GM21515 (cell line): ENCODE measurements around the gene CD300A.

ENCODE experiments used
- ATAC-seq: cut with Tn5 transposase; IDR thresholded peaks from one replicate; pipeline ENCODE4 v1.9.1; 2021; ENCODE audit not compliant: unreplicated experiment

The CD300A gene

DNA sequence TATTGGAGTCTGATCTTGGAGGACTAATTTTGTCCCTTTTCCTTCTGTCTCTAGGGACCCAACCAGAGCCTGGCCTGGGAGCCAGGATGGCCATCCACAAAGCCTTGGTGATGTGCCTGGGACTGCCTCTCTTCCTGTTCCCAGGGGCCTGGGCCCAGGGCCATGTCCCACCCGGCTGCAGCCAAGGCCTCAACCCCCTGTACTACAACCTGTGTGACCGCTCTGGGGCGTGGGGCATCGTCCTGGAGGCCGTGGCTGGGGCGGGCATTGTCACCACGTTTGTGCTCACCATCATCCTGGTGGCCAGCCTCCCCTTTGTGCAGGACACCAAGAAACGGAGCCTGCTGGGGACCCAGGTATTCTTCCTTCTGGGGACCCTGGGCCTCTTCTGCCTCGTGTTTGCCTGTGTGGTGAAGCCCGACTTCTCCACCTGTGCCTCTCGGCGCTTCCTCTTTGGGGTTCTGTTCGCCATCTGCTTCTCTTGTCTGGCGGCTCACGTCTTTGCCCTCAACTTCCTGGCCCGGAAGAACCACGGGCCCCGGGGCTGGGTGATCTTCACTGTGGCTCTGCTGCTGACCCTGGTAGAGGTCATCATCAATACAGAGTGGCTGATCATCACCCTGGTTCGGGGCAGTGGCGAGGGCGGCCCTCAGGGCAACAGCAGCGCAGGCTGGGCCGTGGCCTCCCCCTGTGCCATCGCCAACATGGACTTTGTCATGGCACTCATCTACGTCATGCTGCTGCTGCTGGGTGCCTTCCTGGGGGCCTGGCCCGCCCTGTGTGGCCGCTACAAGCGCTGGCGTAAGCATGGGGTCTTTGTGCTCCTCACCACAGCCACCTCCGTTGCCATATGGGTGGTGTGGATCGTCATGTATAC, 26.5 kb upstream of the CD300A start:
- ATAC-seq = no peak

DNA sequence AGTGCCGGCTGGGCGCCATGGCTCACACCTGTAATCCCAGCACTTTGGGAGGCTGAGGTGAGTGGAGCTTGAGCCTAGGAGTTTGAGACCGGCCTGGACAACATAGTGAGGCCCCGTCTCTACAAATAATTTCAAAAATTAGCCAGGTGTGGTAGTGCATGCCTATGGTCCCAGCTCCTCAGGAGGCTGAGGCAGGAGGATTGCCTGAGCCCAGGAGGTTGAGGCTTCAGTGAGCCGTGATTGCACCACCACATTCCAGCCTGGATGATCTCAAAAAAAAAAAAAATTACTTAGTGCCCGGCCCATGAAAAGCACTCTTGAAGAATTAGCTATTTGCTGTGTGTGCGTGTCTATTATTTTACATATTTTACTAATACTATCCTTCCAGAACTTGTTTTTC, 24.9 kb upstream of the CD300A start:
- ATAC-seq = no peak

DNA sequence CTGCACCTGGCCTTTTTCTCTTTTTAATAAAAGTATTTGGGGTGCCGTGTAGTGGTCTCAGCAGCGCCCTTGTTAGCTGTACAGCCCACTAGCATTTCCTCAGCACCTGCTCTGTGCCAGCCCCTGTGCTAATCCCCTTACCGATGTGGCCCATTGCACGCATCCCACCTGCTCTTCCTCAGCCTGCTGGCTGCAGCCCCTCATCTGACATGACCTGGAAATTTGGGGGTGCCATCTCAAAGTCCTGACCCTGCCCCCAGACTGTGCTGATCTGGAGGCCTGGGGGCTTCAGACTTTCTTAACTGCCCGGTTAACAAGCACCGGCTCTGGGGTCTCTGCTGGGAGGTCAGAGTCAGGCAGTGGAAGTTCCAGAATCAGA, 24.2 kb upstream of the CD300A start:
- ATAC-seq = no peak

DNA sequence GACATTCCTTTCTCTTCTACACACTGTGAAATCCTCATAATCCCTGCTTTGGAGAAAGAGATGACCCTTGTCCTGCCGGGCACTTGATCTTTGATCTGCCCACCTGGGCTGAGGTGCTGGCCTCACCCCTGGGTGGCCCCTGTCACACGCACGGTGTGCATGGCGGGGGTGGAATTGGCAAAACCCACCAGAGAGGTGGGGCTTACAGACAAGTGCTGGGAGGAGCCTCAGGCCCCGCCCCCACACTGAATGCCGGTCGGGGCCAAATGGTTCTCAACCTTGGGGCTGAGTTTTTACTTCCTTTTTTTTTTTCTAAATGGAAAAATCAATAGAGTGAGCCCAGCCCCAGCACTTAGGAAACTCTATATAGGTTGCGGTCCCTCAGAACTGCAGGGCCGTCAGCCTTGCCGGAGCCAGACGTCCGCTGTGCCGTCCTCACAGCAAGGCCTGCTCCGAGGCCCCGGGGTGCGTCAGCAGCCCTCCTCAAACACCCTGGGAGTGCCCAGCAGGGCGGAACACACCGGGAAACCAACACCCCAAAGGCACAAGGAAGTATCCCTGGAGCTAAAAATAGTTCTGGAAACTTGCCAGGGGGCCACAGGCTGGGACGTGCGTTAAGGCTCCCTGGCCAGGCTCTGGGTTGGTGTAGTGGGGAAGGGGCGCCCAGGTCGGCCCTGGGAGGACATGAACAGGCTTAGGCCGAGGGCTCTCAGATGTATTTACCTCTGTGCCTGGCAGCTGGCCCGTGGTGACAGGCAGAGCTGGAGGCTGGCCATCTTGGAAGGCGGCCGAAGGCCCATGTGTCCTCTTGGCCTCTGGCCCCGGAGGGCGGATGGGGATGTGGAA, 23.5 kb upstream of the CD300A start:
- ATAC-seq = no peak

DNA sequence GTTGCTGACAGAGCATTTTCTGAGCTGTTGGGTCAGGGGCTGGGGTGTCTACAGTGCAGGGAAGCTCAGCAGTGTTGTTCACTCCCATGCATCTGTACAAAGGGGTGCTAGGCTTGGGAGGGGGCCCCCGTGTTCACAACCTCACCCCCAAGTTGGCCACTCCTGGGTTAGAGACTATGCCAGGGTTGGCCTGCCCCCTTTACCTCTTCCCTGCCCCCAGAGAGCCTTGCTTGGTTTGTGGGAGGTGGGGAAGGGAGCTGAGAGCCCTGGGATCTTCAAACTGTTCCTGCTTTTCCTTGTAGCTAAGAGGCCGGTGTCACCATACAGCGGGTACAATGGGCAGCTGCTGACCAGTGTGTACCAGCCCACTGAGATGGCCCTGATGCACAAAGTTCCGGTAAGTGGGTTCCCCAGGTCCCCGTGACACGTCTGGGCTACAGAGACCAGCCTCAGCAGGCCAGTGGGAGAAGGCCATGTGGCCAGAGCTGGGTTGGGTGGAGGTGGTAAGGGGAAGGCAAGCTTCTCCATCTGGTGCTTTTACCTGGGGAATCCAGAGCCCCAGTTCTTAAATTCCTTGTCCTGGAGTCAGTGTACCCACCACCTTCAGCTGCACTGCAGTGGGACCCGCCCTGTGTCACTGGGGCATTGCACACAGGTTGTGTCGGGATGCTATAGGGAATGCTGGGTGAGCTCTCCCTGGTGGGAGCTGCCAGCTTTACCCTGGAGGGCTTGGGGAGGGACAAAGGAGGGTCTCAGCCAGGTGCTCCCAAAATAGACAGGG, 22.7 kb upstream of the CD300A start:
- ATAC-seq = no peak

DNA sequence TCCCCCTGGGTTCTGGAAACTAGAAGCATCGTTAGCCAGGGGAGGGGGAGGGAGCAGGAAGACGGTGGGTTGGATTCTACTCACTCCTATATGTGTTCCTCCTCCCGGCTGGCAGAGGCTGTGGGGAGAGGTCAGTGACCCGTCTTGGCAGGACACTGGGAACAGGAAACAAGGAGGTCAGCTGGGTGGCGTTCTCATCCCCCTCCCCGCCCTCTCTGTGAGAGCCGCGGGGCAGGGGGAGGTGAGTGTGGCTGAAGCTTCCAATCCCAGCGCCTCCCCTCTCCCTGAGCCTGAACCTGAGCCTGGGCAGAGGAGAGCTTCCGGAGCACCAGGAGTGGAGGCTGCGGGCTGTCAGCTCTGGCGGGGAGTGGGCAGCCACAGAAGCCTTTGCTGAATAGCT, 22.0 kb upstream of the CD300A start:
- ATAC-seq = no peak

DNA sequence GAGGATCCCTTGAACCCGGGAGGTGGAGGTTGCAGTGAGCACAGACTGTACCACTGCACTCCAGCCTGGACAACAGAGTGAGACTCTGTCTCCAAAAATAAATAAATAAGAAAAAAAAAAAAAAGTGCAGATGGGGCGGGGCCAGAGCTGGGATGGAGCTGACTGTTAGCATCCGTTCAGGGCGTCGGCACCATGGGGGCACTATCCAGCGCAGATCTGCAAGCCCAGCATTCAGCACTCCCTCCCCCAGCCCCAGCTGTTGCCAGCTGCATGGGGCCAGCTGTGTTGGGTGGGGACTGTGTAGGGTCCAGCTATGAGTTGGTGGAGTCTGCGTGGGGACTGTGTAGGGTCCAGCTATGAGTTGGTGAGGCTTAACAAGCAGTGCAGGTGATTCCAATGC, 21.3 kb upstream of the CD300A start:
- ATAC-seq = no peak

DNA sequence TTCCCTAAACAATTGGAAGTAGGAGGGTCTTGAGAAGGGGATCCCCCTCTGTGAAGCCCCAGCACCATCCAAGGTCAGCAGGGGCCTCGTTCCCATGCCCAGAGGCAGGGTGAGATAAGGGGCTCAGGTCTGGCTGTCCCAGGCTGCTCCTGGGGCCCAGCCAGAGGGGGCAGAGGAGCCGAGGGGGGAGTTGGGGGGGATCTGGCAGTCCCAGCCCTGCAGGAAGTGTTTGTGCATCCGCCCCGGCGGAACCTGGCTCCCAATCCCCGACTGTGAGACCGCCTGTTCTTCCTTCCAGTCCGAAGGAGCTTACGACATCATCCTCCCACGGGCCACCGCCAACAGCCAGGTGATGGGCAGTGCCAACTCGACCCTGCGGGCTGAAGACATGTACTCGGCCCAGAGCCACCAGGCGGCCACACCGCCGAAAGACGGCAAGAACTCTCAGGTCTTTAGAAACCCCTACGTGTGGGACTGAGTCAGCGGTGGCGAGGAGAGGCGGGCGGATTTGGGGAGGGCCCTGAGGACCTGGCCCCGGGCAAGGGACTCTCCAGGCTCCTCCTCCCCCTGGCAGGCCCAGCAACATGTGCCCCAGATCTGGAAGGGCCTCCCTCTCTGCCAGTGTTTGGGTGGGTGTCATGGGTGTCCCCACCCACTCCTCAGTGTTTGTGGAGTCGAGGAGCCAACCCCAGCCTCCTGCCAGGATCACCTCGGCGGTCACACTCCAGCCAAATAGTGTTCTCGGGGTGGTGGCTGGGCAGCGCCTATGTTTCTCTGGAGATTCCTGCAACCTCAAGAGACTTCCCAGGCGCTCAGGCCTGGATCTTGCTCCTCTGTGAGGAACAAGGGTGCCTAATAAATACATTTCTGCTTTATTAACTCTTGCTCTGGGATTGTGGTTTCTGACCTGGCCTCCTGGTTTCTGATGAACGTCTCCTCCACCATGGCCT, 19.6 kb upstream of the CD300A start:
- no peak for ATAC-seq

DNA sequence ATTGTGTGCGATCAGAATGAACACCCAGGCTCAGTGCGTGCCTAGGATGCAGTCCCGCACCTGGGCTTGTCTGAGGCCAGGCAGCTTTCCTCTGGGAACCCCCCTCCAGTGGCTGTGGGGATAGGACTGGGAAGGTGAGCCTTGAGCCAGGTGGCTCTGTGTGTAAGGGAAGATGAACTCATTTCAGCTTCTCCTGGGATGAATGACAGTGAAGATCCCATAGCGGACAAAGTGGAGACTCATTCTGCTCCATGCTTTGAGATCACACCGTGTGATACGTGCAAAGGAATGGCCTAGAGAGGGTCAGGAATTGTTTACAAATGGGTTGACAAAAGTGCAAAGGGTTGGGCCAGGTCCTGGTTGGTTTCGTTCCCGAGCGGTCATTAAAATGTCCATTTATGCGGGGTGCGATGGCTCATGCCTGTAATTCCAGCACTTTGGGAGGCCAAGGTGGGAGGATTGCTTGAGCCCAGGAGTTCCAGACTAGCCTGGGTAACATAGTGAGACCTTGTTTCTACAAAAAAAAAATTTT, 18.7 kb upstream of the CD300A start:
- ATAC-seq = no peak

DNA sequence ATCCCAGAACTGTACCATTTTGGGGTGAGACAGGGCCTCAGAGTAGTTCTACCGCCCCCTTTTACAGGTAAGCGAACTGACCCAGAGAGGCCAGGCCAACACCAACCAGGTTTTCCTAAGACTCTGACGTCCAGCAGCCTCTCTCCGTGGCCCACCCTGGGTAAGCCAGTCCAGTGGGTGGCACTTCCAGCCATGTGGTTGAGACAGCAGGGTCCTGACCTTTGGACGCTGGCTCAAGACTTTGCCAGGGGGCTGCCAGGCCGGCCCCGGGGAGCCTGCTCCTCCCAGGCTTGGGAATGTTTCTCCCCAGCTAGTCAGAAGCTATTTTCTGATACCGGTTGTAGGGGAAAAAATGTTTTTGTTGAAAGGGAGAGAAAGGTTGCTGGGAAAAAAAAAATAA, 17.7 kb upstream of the CD300A start:
- no peak for ATAC-seq

DNA sequence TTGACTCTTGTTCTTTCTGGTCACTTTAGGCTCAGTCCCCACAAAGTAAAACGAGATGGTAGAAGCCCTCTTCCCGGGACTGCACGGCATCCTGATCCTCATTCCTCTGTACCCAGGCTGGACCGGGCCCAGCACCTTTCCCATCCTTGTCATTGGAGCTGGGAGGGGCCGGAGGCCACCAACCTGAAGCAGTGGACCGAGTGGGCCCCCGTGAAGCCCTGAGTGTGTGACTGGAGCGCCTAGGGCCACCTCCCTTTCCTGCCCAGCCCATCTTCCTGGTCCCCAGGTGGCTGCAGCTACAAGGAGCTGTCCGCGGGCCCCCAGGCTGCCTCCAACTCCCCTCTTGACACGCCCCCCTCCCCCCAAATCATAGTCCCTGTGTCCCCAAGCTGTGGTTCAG, 17.1 kb upstream of the CD300A start:
- ATAC-seq = no peak

DNA sequence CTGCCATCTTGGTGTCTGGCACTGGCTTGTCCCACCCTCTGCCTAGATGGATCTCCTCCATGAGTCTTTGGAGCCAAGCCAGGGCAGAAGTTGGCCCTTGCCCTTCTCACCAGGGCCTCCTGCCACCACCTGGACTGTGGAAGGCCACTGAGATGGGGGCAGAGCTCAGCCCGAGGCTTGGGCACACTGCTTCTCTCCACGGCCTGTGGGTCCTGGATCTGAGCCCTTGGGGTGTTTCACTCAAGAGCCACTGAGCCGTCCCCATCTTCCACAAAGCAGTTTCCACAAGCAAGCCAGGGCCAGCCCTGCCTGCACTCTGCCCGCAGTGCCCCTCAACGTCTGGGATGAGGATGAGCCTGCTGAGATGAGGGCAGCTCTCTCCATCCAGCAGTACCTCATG, 16.7 kb upstream of the CD300A start:
- no peak for ATAC-seq

DNA sequence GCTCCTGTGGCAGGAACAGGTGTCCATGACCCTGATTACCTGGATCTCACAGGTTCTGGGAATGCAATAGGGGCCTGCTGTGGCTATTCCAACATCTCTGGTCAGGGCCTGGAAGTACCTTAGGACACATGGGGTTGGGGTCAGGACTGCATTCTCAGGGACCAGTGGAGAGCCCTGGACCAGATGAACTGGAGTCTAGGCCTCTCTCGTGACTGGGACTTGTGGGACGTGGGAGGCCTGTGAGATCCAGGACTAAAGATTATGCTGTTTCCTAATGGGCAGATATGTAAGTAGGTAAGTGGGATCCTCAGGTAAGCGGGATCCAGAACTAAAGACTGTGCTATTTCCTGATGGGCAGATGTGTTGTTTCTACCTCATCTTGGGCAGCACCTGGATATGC, 16.2 kb upstream of the CD300A start:
- ATAC-seq = no peak

DNA sequence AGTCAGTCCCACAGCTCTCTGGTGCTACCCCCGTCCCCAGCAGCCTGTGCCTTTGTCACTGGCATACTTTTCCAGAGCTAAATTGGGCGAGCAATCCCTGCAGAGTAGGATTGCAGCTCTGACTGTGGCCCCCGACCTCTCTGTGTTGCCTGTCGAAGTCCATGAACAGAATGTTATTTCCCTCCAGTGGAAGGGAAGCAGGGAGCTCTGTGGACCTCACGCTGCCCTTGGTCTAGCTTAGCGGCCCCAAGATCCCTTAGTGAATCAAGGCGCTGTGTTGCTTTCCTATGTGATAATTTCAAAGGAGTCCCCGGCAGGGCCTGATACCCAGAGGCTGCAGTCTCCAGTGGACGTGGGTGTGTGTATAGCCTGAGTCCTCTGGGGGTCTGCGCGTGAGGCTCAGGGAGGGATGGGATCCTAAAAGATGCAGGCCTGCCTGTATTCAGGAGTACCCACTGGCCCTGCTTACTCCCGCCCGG, 15.5 kb upstream of the CD300A start:
- ATAC-seq = no peak

DNA sequence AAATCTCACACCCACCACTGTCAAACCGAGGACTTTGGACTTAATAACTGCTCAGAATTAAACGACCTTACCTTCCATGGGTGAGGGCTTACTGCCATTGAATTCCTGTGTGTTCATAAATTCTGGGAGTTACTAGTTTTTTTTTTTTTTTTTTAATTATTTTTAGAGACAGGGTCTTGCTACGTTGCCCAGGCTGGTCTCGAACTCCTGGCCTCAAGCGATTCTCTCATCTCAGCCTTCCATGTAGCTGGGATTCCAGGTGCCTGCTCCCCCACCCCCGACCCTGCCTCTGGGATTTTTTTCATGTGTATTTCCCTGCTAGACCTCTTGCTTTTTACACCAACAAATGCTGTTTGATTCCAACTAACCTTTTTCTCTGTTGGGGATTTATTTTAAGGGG, 14.9 kb upstream of the CD300A start:
- no peak for ATAC-seq

DNA sequence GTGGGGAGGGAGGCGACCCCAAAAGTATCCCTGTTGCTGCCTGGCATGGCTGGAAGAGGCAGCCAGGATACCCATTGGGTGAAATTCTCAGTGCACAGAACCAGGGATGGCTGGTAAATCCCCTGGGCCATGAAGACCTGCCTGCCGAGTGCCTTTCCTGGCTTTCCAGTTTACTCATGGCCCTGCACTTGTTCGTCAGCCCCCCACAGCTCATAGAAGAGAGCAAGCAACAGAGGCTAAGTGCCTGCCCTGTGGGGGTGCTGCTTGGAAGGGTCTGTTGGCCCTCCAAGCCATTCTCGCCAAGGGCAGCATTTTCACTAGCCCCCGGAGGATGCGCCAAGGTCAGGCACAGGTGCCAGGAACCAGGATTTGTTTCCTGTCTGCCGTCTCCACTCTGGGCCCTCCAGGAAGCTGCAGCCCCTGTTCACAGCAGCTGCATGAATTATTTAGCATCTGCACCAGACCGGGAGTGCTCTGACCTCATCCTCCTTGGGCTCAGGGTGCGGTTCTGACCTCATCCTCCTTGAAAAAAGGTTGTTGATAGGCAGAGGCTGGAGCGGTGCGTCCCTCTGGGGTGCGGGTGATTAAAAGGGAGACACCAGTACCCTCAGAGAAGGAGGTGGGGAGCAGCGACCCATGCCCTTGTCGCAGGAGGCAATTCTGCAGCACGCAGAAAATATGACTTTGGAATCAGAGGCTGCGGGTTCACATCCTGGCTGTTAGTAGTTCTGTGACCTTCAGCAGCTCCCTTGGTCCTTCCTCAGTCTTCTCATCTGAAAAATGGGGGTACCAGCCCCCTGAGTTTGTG, 14.2 kb upstream of the CD300A start:
- no peak for ATAC-seq

DNA sequence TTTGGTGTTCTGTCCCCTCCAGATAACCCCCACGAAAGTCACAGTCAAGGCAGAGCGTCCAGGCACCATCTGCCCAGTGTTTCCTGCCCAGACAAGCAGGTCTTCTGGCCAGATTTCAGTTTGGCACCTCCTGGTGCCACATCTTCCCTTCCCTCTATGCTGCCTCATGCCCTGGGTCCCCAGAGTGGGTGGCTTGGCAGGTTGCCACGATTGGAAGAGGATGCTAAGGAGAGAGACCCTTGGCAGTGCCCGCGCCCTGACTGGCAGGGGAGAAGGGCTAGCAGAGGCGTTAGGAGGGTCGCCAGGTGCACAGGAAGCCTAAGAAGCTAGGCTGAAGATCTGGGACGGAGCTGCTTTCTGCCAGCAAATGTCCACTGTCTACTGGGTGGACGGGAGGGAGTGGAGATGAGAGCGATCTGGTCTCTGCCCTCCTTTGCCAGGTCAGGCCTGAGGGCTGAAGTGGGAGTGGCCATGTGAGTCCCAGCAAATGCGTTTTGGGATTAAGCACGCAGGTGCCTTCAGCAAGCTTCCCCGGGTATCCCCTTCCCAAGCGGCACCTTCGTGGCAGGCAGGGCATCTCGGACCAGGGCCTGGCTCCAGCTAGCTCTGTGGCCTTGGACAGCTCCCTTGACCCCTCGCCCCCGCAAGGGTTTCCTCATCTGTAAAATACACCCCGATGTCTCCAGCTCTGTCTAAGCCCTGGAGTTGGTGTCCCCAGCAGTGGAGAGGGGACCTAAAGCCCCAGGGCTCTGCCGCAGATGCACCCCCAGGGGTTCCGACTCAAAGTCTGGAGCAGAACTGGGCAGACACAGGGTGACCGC, 13.4 kb upstream of the CD300A start:
- ATAC-seq = no peak

DNA sequence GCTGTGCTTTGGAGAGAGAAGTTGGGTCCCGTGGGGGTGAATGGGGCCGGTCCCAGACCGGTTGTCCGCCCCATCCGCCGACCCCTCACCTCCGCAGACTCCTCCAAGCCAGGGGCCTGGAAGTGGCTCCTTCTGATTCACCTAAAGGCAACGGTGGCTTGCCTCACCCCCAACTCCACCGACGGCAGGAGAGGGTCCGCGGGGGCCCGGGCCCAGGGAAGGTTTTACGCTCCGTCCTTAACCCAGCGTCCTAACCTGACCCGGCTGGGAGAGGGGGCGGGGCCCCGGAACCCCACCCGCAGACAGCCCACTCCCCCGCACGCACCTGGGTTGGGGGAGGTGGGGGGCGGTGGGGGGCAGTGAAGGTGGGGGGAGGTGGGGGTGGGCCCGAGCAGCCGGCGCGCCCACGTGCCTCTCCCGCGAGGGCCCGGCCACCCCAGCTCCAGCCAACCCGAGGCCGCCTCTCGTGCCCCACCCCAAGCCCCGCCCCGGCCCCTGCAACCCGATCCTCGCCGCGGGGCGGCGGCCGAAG, 12.7 kb upstream of the CD300A start:
- ATAC-seq = peak; percentile 85
